NCI-H128 (cell line): Measurements from ENCODE around the gene TMPRSS13.
"Not testable (repeated sequence)": the region's sequence is repeated elsewhere in the genome, so short reads cannot be mapped to it uniquely, and the experiment has no call there.

Experiments
- DNase-seq: peaks from one replicate; lab custom pipeline; 2025; ENCODE audit not compliant: unreplicated experiment; lab: John Stamatoyannopoulos, UW

The TMPRSS13 gene

GRCh38 chr11:117931331-117931950 is 2.2 kb upstream of the TMPRSS13 start:
- no peak for DNase-seq

GRCh38 chr11:117930668-117931330 is 1.6 kb upstream of the TMPRSS13 start:
- no peak for DNase-seq

GRCh38 chr11:117929916-117930570 is 841 bp upstream of the TMPRSS13 start:
- DNase-seq, result no peak

GRCh38 chr11:117928446-117929141 is 608 bp downstream of the TMPRSS13 start:
- DNase-seq, result no peak

- DNase-seq, result no peak
Observed at GRCh38 chr11:117927926-117928325, 1.3 kb downstream of the TMPRSS13 start.

- DNase-seq, result not testable (repeated sequence)
Observed at GRCh38 chr11:117926166-117926565, 3.0 kb downstream of the TMPRSS13 start.

- DNase-seq, result no peak
Observed at GRCh38 chr11:117925198-117925925, 3.8 kb downstream of the TMPRSS13 start.

- DNase-seq, result no peak
Observed at GRCh38 chr11:117924631-117925170, 4.5 kb downstream of the TMPRSS13 start.

GRCh38 chr11:117923773-117924172 is 5.4 kb downstream of the TMPRSS13 start:
- no peak for DNase-seq

GRCh38 chr11:117923275-117923674 is 5.9 kb downstream of the TMPRSS13 start:
- no peak for DNase-seq

GRCh38 chr11:117921893-117922292 is 7.3 kb downstream of the TMPRSS13 start:
- no peak for DNase-seq

- no peak for DNase-seq
Observed at GRCh38 chr11:117921456-117921855, 7.7 kb downstream of the TMPRSS13 start.

GRCh38 chr11:117919781-117920221 is 9.4 kb downstream of the TMPRSS13 start:
- no peak for DNase-seq

GRCh38 chr11:117919341-117919740 is 9.9 kb downstream of the TMPRSS13 start:
- DNase-seq, result no peak

GRCh38 chr11:117918366-117919255 is 10.6 kb downstream of the TMPRSS13 start:
- DNase-seq, result no peak

GRCh38 chr11:117917591-117918151 is 11.5 kb downstream of the TMPRSS13 start:
- no peak for DNase-seq

- no peak for DNase-seq
Observed at GRCh38 chr11:117916956-117917355, 12.2 kb downstream of the TMPRSS13 start.

- no peak for DNase-seq
Observed at GRCh38 chr11:117915672-117916235, 13.4 kb downstream of the TMPRSS13 start.

GRCh38 chr11:117914991-117915618 is 14.1 kb downstream of the TMPRSS13 start:
- DNase-seq, result no peak
